Mesangial cell (primary cell): ENCODE data around the gene CBLN1. TPM values are rescaled to one million over a fixed set of nuclear protein-coding genes. Genes with fewer than 3 reads are reported as not detected.

Experiments
- total RNA-seq: library from RNA; depleted of rRNA; stranded (reverse); fragments of >200 nt; gene quantifications from 2 replicates; pipeline ENCODE4 v1.2.3, GENCODE V29; 2015

Gene CBLN1
- total RNA-seq = not detected in 2 replicates

GRCh38 chr16:49281480-49281842 lies at the start of gene CBLN1:
Gene CBLN1, minus strand, starts transcription at chr16:49281838. Its CDS starts 373 bp downstream, at chr16:49281465.

Other genes starting within 250 kb of the CBLN1 start
- not detected in 2 replicates for gene C16orf78, start 92.0 kb upstream of the CBLN1 start, total RNA-seq